A549 treated with Hydrocortisone at 1 μM for 4 hours (cell line): ENCODE data around the gene CKS1B. TPM values are rescaled to one million over a fixed set of nuclear protein-coding genes. Genes with fewer than 3 reads are reported as not detected.

Source experiments
- total RNA-seq: library from RNA; stranded (reverse); fragments of 200-300 nt; extraction: Qiagen RNA extraction; gene quantifications from 5 replicates; pipeline ENCODE4 v1.2.3, GENCODE V29; 2022

CKS1B gene
- total RNA-seq = 311 to 367 TPM (median 344 TPM) in 5 replicates

DNA sequence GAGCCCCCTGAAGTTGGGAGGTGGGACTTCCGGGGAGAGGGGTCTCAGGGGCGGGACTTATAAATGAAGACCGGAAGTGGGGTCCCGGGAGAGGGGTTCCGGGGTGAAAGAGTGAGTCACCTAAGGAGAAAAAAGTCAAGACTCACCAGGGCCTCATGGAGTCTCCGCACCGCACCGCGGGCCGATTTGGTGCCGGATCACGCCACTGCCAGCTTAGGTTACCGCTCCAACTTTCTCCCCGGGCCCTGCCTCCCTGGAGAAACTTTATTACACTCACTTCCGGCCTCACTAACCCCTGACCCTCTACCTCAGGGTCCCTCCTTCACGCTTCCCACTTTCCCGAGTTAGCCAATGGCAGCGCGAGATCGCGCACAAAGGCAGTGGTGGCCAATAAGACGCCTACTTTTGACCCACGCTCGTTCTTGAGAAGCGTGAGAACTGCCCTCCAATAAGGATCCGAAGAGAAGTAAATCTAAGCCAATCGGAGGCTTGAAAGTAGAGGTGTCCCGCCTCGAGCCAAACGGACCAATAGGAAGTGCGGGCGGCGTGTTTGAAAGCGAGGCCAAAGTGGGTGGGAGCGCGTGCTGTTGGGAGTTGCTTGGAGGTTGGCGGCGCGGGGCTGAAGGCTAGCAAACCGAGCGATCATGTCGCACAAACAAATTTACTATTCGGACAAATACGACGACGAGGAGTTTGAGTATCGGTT is at the start of gene CKS1B:
TSS of gene CKS1B (plus strand) at position 580 of the 706 bp plus-strand sequence. CDS start at position 645, 65 bp downstream.

DNA sequence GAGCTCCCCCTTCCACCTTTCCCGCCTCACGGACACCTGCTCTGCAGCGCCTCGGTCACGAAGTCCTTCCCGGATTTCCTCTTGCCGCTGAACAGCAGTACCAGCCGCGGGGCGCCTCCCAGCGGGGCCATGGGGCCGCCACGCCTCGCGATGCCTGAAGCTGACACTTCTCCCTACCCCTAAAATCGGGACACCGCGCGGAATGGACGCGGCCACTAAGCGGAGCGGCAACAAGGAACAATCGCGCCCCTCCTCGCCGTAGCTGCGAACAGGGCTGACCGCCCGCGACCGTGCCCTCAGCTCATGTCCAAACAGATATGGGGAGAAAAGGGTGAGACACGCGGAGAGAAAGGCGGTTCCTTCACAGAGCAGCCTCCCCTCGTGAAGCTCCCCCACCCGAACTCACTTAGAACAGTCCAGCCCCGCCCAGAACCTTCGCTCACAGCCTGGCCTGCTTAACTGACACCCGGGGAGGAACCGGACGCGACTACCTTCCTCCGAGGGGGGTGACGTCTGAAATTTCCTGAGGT is 37.9 kb upstream of the CKS1B start, which contains the start of gene PMVK:
TSS of gene PMVK (minus strand) at position 165 of the 530 bp plus-strand sequence. CDS start at position 131, 34 bp downstream.

DNA sequence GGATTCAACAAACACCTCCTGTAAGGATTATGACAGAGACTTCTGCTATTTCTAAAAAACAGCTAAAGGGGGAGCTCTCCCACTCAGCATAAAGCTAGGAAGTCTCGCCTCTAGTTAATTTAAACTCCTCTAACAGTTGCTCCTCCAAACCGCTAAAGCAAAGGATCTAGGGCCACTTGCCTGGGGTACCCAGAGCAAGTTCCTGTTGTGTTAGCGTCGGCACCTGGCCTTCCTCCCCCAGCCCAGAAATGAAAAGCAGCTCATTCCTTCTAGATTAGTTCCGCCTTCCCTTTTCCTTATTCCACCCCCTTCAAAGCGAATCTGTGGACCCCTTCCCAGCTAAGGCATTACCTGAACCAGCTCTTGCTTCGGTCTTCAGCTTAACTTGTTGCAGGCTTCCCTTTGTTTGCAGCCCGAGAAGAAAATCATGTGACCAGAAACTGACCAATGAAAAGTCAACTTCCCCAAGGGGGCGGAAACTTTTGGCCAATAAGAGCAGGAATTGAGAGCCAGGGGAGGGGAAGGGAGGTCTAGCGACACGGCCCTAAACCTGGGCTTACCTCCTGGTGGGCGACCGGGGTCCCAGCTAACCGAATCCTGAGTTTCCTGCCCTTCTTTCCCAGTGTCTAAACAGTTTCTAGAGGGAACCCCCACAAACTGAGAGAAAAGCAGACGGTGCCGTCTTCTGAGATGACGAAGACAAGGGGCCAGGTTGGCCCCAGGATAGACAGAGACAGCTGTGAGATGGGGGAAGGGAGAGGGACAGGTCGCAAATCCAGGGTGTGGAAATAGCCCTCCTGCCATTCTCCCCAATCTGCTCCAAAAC is 18.6 kb upstream of the CKS1B start, which contains the start of gene PBXIP1:
TSS of gene PBXIP1 (minus strand) at position 382 of the 826 bp plus-strand sequence. CDS start 2,378 bp downstream, outside the sequence.

DNA sequence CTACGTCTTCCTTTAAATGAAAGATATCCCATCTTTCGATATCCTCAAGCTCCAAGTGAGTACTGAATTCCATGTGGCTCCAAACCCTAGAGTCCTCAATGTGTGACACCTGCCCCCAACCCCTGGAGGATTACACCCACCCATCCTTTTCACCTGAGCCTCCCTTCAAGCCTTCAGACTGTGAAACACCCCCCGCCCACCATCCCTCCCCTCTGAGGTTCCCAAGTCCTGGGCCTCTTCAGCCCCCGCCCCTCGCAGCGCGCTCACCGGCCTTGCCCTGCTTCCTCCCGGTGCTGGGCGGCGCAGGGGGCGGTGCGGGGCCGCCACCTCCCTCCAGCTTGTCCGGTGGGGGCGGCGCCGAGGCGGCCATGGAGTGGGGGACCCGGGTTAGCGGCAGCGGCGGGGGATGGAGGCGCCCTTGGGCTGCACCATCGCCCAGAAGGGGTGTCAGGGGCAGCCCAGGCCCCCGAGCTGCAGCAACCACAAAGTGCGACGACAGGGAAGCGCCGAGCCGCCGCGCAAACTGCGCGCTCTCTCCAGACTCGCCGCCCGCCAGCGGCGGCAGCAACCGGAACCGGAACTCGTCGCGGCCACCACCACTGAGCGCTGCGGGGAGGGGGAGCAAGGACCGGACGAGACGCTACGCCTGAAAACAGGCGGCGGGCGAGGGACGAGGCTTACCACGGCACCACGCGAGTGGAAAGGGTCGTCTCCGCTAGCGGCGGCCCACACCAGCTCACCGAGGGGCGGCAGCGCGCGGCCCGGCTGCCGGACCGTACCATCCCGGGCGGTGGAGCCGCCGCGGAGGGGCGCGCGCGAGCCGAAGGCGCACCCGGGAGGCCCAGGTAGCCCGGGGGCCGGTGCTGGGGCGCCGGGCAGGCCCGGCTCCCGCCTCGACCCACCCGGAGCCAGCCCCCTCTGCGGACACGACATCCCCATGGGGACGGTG is 13.0 kb upstream of the CKS1B start, which contains the start of gene PYGO2:
TSS of gene PYGO2 (minus strand) at position 576 of the 949 bp plus-strand sequence. CDS start at position 370, 206 bp downstream.

DNA sequence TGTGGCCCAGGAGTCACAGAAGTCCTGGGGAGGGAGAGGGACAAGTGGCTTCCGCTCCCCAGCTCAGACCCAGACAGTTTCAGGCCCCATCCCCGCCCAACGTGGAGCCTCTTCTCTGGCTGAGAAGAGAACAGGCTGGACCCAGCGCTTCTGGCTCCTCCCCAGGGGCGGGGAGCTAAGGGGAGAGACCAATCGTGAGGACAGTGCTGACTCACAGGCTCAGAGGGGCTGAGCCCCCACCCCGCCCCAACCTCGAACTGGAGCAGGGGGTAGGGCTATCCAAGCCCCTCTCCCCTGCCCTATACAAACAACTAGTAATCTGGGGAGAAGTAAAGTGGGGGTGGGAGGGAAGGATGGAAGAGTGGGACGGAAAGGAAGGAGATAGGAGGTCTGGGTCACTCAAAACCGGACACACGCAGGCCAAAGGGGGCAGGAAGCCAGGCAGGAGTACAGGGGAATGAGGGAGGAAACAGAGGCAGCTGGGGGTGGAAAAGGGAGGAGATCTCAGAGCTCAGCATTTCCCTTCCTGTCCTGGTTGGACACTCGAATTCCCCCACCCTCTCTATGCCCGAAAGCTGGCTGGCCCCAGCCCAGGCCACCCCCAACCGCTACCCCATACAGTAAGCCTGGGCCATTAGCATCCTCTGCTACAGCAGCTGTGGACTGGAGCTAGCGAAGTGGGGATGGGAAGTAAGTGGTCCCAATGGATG is 3.7 kb upstream of the CKS1B start, which contains the start of gene SHC1:
TSS of gene SHC1 (minus strand) at position 117 of the 710 bp plus-strand sequence. CDS start 221 bp downstream, outside the sequence.

DNA sequence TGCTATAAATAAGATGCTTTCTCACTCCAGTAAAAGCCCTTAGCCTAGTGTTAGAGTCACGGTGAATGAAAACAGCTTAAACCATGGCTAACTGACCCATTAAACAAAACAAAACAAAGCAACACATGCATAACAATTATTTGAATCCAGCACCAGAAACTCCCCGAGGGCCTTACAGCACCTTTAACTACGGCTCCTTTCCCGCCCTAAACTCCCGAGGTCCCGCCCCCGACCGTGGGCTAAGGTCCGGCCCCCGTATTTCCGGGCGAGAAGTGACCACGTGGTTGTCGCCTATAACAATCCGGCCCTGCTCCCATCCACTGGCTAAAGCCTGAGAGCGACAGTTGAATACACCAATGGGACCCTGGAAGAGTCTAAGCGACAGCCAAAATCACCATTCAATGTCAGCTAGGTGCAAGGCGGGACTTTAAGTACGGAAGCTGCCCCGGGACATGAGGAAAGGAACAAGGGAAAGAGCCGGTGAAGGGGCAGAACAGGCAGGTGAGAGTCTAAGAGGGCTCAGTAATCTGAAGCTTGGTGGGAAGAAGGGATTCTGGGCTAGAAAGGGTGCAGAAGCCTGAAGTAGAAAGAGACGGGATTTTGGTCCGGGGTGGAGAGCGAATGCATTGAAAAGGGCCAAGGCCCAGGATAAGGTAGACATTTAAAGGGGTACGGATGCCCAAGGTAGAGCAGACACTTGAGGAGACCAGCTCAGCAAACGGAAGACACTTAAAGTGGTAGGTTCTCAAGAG is 8.6 kb downstream of the CKS1B start, which contains the start of gene FLAD1:
TSS of gene FLAD1 (plus strand) at position 448 of the 752 bp plus-strand sequence. CDS start 351 bp downstream, outside the sequence.

DNA sequence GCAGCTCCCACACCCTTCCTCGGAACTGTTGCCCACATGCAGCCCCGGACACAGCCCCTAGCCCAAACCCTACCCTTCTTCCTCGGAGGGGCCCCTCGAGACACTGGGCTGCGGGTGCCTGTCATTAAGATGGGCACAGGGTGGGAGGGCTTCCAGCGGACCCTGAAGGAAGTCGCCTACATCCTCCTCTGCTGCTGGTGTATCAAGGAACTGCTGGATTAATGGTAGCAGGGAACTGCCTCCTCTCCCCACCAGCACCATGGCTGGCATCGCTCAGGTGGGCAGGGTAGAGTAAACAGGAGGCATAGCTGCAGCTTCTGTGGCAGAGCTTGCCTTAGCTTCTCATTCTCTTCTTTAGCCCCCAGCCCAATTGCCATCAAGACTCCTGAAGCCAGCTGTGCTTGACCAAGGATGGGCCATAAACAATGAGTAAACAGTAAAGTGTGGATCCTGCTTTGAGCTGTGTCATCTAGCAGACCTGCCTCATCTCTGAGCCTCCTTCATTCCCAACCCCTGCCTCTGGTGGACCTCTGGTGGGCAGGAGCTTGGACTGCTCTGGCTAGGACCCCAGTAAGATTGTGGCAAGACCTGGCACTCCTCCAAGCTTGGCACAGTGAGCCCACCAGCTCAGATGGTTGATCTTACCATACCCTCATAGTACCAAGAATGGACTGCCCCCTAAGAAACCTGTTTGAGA is 19.2 kb downstream of the CKS1B start, which contains the start of gene LENEP:
TSS of gene LENEP (plus strand) at position 15 of the 697 bp plus-strand sequence. CDS start at position 37, 22 bp downstream.

DNA sequence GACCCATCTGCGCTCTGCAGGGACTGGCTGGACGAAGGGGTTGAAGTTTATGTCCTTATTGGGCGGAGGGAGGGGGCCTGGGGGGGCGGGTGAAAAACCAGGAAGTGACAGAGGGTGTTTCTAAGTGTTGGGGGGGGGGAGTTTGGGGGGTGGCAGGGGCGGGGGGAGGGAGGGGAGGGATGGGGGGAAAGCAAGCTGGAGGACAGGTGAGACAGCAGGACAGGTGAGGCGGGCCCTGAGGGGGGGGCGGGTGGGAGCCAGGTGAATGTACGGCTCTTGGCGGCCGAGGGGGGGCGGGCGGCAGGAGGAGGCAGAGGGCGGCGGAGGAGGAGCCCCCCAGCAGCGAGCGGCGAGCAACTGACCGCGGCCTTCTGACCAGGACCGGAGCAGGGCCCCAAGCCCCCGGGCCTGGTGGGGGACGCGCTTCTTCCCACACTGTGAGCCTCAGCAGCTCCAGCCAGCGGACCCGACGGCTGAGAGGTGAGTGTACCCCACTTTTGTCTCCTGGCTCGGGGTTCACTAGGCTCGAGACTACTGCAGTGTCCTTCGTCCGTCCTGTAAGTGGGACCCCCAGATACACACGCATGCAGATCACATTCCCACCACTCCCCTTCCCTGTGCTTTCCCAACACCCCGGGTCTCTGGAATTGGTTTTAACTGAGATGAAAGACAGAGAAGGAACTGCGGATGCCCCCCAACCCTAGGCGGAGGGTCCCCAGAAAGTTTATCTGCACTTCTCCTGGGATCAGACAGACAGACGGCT is 28.2 kb downstream of the CKS1B start, which contains the start of gene ZBTB7B:
TSS of gene ZBTB7B (plus strand) at position 339 of the 763 bp plus-strand sequence. CDS start 11,859 bp downstream, outside the sequence.

Other genes with a start within 250 kb of the CKS1B start
- gene KCNN3, start 104.4 kb upstream of the CKS1B start, total RNA-seq = 0.01 to 0.03 TPM (median 0.02 TPM) in 4 of 5 replicates, not detected in the other
- gene PMVK, start 38.0 kb upstream of the CKS1B start, total RNA-seq = 42.1 to 48.4 TPM (median 43.6 TPM) in 5 replicates
- gene PBXIP1, start 18.6 kb upstream of the CKS1B start, total RNA-seq = 13.1 to 16.1 TPM (median 14.7 TPM) in 5 replicates
- 20.1 to 24.8 TPM (median 23.2 TPM) in 5 replicates for gene PYGO2, start 12.9 kb upstream of the CKS1B start, total RNA-seq
- gene SHC1, start 3.9 kb upstream of the CKS1B start, total RNA-seq = 194 to 253 TPM (median 238 TPM) in 5 replicates
- gene FLAD1, start 8.7 kb downstream of the CKS1B start, total RNA-seq = 38.8 to 45.4 TPM (median 43.8 TPM) in 5 replicates
- not detected in 5 replicates for gene LENEP, start 18.9 kb downstream of the CKS1B start, total RNA-seq
- gene ZBTB7B, start 28.1 kb downstream of the CKS1B start, total RNA-seq = 44.8 to 52.9 TPM (median 49.0 TPM) in 5 replicates
- 0.37 to 0.77 TPM (median 0.52 TPM) in 5 replicates for gene DCST2, start 59.1 kb downstream of the CKS1B start, total RNA-seq
- gene DCST1, start 59.1 kb downstream of the CKS1B start, total RNA-seq = 0.07 to 0.08 TPM in 2 of 5 replicates, not detected in the others
- 84.2 to 106 TPM (median 101 TPM) in 5 replicates for gene ADAM15, start 76.6 kb downstream of the CKS1B start, total RNA-seq
- 12.3 to 15.4 TPM (median 13.0 TPM) in 5 replicates for gene EFNA4, start 89.1 kb downstream of the CKS1B start, total RNA-seq
- gene EFNA3, start 104.2 kb downstream of the CKS1B start, total RNA-seq = 9.7 to 11.7 TPM (median 11.6 TPM) in 5 replicates
- gene EFNA1, start 153.2 kb downstream of the CKS1B start, total RNA-seq = 21.4 to 32.6 TPM (median 26.0 TPM) in 5 replicates
- gene SLC50A1, start 161.2 kb downstream of the CKS1B start, total RNA-seq = 32.8 to 36.7 TPM (median 34.6 TPM) in 5 replicates
- gene DPM3, start 165.8 kb downstream of the CKS1B start, total RNA-seq = 69.5 to 108 TPM (median 98.1 TPM) in 5 replicates
- gene KRTCAP2, start 198.6 kb downstream of the CKS1B start, total RNA-seq = 187 to 257 TPM (median 250 TPM) in 5 replicates
- 1.7 to 2.9 TPM (median 2.7 TPM) in 5 replicates for gene TRIM46, start 199.2 kb downstream of the CKS1B start, total RNA-seq
- 7.6 to 9.3 TPM (median 8.5 TPM) in 5 replicates for gene THBS3, start 233.2 kb downstream of the CKS1B start, total RNA-seq
- gene MTX1, start 234.0 kb downstream of the CKS1B start, total RNA-seq = 63.2 to 79.8 TPM (median 74.7 TPM) in 5 replicates